ENCODE results near the gene RAB44.

DNA sequence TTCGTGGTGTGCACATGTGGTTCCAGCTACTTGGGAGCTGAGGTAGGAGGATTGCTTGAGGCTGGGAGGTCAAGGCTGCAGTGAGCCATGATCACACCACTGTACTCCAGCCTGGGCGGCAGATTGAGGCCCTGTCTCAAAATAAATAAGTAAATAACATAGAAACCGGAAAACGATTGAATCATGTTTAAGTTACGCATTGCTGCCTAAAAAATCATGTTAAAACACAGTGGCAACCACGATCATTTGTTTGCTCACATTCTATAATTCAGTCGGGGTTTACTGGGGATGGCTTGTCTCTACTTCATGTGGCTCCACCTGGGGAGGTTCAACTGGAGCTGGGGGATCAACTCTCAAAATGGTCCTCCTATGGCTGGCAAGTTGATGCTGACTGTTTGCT lies 27.4 kb upstream of the RAB44 start:
- no peak for TF ChIP-seq POLR2A (IDR thresholded peaks at IDR 0.05; ENCODE audit: low read depth, low read length)
- no peak for TF ChIP-seq SPI1 (IDR thresholded peaks at IDR 0.05; ENCODE audit: low read depth, low read length)
- no peak for TF ChIP-seq TAF1 (IDR thresholded peaks at IDR 0.05; ENCODE audit: low read depth, low read length)
- no peak for TF ChIP-seq POLR2AphosphoS5 (IDR thresholded peaks at IDR 0.05; ENCODE audit: low read depth, low read length)
- no peak for TF ChIP-seq PAX5 (IDR thresholded peaks at IDR 0.05; ENCODE audit: insufficient read depth, low read length, severe bottlenecking)

Data from GM12891 (cell line).